IMR-90 (cell line): ENCODE measurements around the gene TNS1. TPM values are rescaled to one million over a fixed set of nuclear protein-coding genes. Genes with fewer than 3 reads are reported as not detected.

ENCODE experiments used
- ATAC-seq: fragments of 200-7000 bp; cut with Tn5 transposase; 2 replicates; pipeline ENCODE4 v1.9.1; 2020; ENCODE audit warnings: low read depth, mild to moderate bottlenecking, moderate library complexity
- BruUV-seq: library from RNA; stranded (reverse); fragments of 400-500 nt; replicated peaks from 2 replicates; lab custom pipeline; 2021; lab: Mats Ljungman, UMichigan
- CTCF ChIA-PET: fragments of 300-600 bp; formaldehyde crosslinking; extraction: SDS; loops from one replicate; lab custom pipeline; 2021; ENCODE audit warnings: antibody characterized with exemption; lab: Yijun Ruan, JAX
- POLR2A ChIA-PET: fragments of 300-600 bp; sonication (Branson Sonifier 250); formaldehyde crosslinking; loops from one replicate; lab custom pipeline; 2022; ENCODE audit warnings: antibody characterized with exemption; ENCODE audit not compliant: unreplicated experiment; lab: Charles Lee
- DNase-seq: peaks from one replicate; pipeline ENCODE4 v3.0.0; 2013
- H2AFZ ChIP-seq: replicated peaks from 2 replicates; pipeline ENCODE3; 2013; ENCODE audit warnings: low read length, mild to moderate bottlenecking; ENCODE audit not compliant: poor library complexity
- H2AK5ac ChIP-seq: 2 replicates; pipeline ENCODE4 v1.6.1; 2013; ENCODE audit warnings: low read depth, low read length, inconsistent platforms
- H2AK9ac ChIP-seq: replicated peaks from 2 replicates; pipeline ENCODE3; 2013; ENCODE audit warnings: mild to moderate bottlenecking, low read depth, low read length, moderate library complexity; ENCODE audit not compliant: poor library complexity
- H2BK120ac ChIP-seq: 2 replicates; pipeline ENCODE4 v1.6.1; 2013; ENCODE audit warnings: low read depth, low read length, inconsistent platforms
- H2BK15ac ChIP-seq: 3 replicates; pipeline ENCODE4 v1.6.1; 2013; ENCODE audit warnings: low read depth, low read length, inconsistent platforms
- H2BK20ac ChIP-seq: 2 replicates; pipeline ENCODE4 v1.6.1; 2013; ENCODE audit warnings: low read depth, mild to moderate bottlenecking, inconsistent platforms, low read length, moderate library complexity
- H2BK5ac ChIP-seq: 2 replicates; pipeline ENCODE4 v1.6.1; 2013; ENCODE audit warnings: mild to moderate bottlenecking, low read depth, low read length, inconsistent platforms; ENCODE audit not compliant: poor library complexity, severe bottlenecking
- H3K14ac ChIP-seq: replicated peaks from 2 replicates; pipeline ENCODE4 v1.6.1; 2013; ENCODE audit warnings: low read depth, low read length, inconsistent platforms
- H3K18ac ChIP-seq: 2 replicates; pipeline ENCODE4 v1.6.1; 2013; ENCODE audit warnings: low read depth, low read length, control low read depth
- H3K23ac ChIP-seq: 2 replicates; pipeline ENCODE4 v1.6.1; 2013; ENCODE audit warnings: low read depth, low read length, inconsistent platforms
- H3K27ac ChIP-seq: 2 replicates; pipeline ENCODE4 v1.5.1; 2013; ENCODE audit warnings: mild to moderate bottlenecking, control low read depth, low read length; ENCODE audit not compliant: insufficient read depth
- H3K27me3 ChIP-seq: 2 replicates; pipeline ENCODE4 v1.6.1; 2013; ENCODE audit warnings: low read length; ENCODE audit not compliant: control insufficient read depth, insufficient read depth
- H3K36me3 ChIP-seq: 2 replicates; pipeline ENCODE4 v1.6.1; 2013; ENCODE audit warnings: low read length, mixed read lengths; ENCODE audit not compliant: control insufficient read depth, insufficient read depth
- H3K4ac ChIP-seq: 2 replicates; pipeline ENCODE4 v1.6.1; 2013; ENCODE audit warnings: low read depth, low read length, inconsistent platforms
- H3K4me1 ChIP-seq: 2 replicates; pipeline ENCODE4 v1.6.1; 2013; ENCODE audit warnings: low read length, mixed read lengths; ENCODE audit not compliant: control insufficient read depth, insufficient read depth
- H3K4me2 ChIP-seq: 2 replicates; pipeline ENCODE4 v1.6.1; 2013; ENCODE audit warnings: low read depth, mild to moderate bottlenecking, control low read depth, low read length, moderate library complexity
- H3K4me3 ChIP-seq: 2 replicates; pipeline ENCODE4 v1.5.1; 2013; ENCODE audit warnings: low read depth, mild to moderate bottlenecking, control low read depth, low read length, moderate library complexity; ENCODE audit not compliant: insufficient read depth
- H3K56ac ChIP-seq: 2 replicates; pipeline ENCODE4 v1.6.1; 2013; ENCODE audit warnings: low read length, inconsistent platforms; ENCODE audit not compliant: insufficient read depth; ENCODE audit errors: extremely low read depth
- H3K79me1 ChIP-seq, 2 experiments: 2 replicates each; pipeline ENCODE4 v1.6.1; 2013; ENCODE audit warnings: low read length in 2 of 2, inconsistent platforms in 1 of 2, low read depth in 1 of 2
- H3K9ac ChIP-seq: 2 replicates; pipeline ENCODE4 v1.6.1; 2013; ENCODE audit warnings: low read depth, low read length, control low read depth
- H3K9me1 ChIP-seq: 2 replicates; pipeline ENCODE4 v1.6.1; 2013; ENCODE audit warnings: low read length, inconsistent platforms; ENCODE audit not compliant: insufficient read depth
- H3K9me3 ChIP-seq: 2 replicates; pipeline ENCODE4 v1.6.1; 2013; ENCODE audit warnings: low read length; ENCODE audit not compliant: control insufficient read depth, insufficient read depth
- H4K20me1 ChIP-seq: 2 replicates; pipeline ENCODE4 v1.6.1; 2013; ENCODE audit warnings: low read length, inconsistent platforms; ENCODE audit not compliant: insufficient read depth
- H4K5ac ChIP-seq: 2 replicates; pipeline ENCODE4 v1.6.1; 2013; ENCODE audit warnings: mild to moderate bottlenecking, low read depth, low read length, control low read depth
- H4K8ac ChIP-seq, 2 experiments: 2 replicates each; pipeline ENCODE4 v1.6.1; 2013; ENCODE audit warnings: low read depth in 2 of 2, low read length in 2 of 2, control low read depth in 1 of 2, inconsistent platforms in 1 of 2
- H4K91ac ChIP-seq: 2 replicates; pipeline ENCODE4 v1.6.1; 2013; ENCODE audit warnings: low read depth, low read length, inconsistent platforms; ENCODE audit not compliant: insufficient read depth
- BHLHE40 ChIP-seq: fragments of 150-350 bp; IDR thresholded peaks from 2 replicates; pipeline ENCODE4 v1.6.1; 2016; ENCODE audit warnings: mild to moderate bottlenecking, low read depth, low read length
- CEBPB ChIP-seq: IDR thresholded peaks from 2 replicates; pipeline ENCODE4 v1.6.1; 2012; ENCODE audit warnings: low read depth, low read length, improper control_type of control experiment
- CHD1 ChIP-seq: IDR thresholded peaks from 2 replicates; pipeline ENCODE4 v1.6.1; 2012; ENCODE audit warnings: low read depth, low read length, improper control_type of control experiment
- CTCF ChIP-seq: conservative IDR thresholded peaks from 2 replicates; pipeline ENCODE4 v1.5.1; 2012; ENCODE audit warnings: mild to moderate bottlenecking, low read depth, low read length, improper control_type of control experiment
- FOS ChIP-seq: fragments of 150-350 bp; IDR thresholded peaks from 2 replicates; pipeline ENCODE4 v1.6.1; 2016; ENCODE audit warnings: low read depth, low read length
- MAFK ChIP-seq: IDR thresholded peaks from 2 replicates; pipeline ENCODE4 v1.6.1; 2012; ENCODE audit warnings: low read depth, low read length, improper control_type of control experiment
- MAZ ChIP-seq: IDR thresholded peaks from 2 replicates; pipeline ENCODE4 v1.6.1; 2012; ENCODE audit warnings: low read depth, mild to moderate bottlenecking, low read length, improper control_type of control experiment, moderate library complexity, borderline replicate concordance
- MXI1 ChIP-seq: IDR thresholded peaks from 2 replicates; pipeline ENCODE4 v1.6.1; 2012; ENCODE audit warnings: low read depth, mild to moderate bottlenecking, low read length, moderate library complexity, borderline replicate concordance
- NFE2L2 ChIP-seq: fragments of 150-350 bp; IDR thresholded peaks from 2 replicates; pipeline ENCODE4 v1.6.1; 2016; ENCODE audit warnings: low read depth, mild to moderate bottlenecking, low read length
- POLR2A ChIP-seq: IDR thresholded peaks from 2 replicates; pipeline ENCODE4 v1.6.1; 2012; ENCODE audit warnings: mild to moderate bottlenecking, low read depth, low read length
- RAD21 ChIP-seq: IDR thresholded peaks from 2 replicates; pipeline ENCODE4 v1.6.1; 2012; ENCODE audit warnings: low read length, improper control_type of control experiment
- RCOR1 ChIP-seq: IDR thresholded peaks from 2 replicates; pipeline ENCODE4 v1.6.1; 2012; ENCODE audit warnings: mild to moderate bottlenecking, low read length, improper control_type of control experiment; ENCODE audit not compliant: insufficient replicate concordance
- RFX5 ChIP-seq: IDR thresholded peaks from 2 replicates; pipeline ENCODE4 v1.8.0; 2012; ENCODE audit warnings: low read depth, mild to moderate bottlenecking, low read length, moderate library complexity
- USF2 ChIP-seq: fragments of 150-350 bp; IDR thresholded peaks from 2 replicates; pipeline ENCODE4 v1.6.1; 2017; ENCODE audit warnings: mild to moderate bottlenecking, antibody characterized with exemption, low read length, low read depth
- WGBS, 2 experiments: methylation state at CpG; one replicate each; pipeline versions ENCODE4 v1.1.5 to v1.1.7; 2013; ENCODE audit warnings: missing lambda C conversion rate in 2 of 2; ENCODE audit not compliant: insufficient read length in 1 of 2; ENCODE audit errors: extremely low coverage in 2 of 2; 5-methylcytosine and 5-hydroxymethylcytosine counted together
- dilution Hi-C: fragments of 300-500 bp; cut with HindIII; formaldehyde crosslinking; loops from one replicate; pipeline ENCODE4 v1.14.3; 2018; ENCODE audit warnings: low sequenced_read_pairs; ENCODE audit not compliant: unreplicated experiment
- in situ Hi-C: fragments of 300-500 bp; cut with MboI; formaldehyde crosslinking; loops from 3 replicates; pipeline ENCODE4 v1.14.3; 2019; ENCODE audit warnings: low sequenced_read_pairs, inconsistent platforms, mixed read lengths
- intact Hi-C: fragments of 100-400 bp; cut with micrococcal nuclease; formaldehyde crosslinking; loops from 2 replicates; pipeline ENCODE4 v1.10.0; 2022
- polyA plus RNA-seq, 3 experiments: library from polyadenylated mRNA; depleted of rRNA; stranded (reverse); fragments of >200 nt; gene quantifications; 2 replicates each; pipeline ENCODE4 v1.2.3, GENCODE V29; 2012; ENCODE audit warnings: low replicate concordance in 1 of 3
- total RNA-seq: library from RNA; depleted of rRNA; stranded (reverse); fragments of >200 nt; gene quantifications from 2 replicates; pipeline ENCODE4 v1.2.3, GENCODE V29; 2012
- TF ChIP-seq, protein P1 (sequence below): fragments of 150-350 bp; IDR thresholded peaks from 2 replicates; pipeline ENCODE4 v1.6.1; 2016; ENCODE audit warnings: low read depth, mild to moderate bottlenecking, low read length, moderate library complexity, borderline replicate concordance

The TNS1 gene
- total and polyA plus RNA-seq, 2 of the 4 experiments (the other 2 are of a cell fraction), result 41.1 to 45.2 TPM

DNA sequence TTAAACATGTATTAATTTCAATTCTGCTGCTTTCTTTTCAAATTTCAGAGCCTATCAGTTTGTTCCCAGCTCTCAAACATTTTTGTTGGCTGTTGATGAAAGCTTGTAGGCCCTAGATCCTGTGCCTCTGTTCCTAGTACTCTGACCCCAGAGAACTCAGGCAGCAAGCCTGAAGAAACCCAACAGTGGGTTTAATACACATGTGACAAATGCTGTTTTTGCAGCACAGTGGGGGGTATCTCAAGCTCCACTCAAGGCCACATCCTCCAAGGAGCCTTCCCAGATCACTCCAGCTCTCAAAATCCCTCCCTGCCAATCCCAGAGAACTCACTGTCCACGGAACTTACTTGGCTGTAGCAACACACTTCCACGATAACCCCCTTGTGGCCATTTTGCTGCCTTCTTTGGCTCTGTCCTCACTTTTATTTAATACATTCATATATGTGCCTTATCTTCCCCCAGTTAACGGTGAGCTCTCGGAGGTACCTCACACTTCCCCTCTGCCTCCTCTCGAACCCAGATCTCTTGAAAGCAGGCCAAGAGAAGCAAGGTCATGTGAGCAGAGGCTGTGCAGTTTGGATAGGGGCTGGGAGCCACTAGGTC lies 122.4 kb downstream of the TNS1 start:
- Histone ChIP-seq H2BK120ac (no peak overlapping the region), H3K9me1 (peaks cover 3% of the 10 kb centered on the region), H2BK20ac (no peak overlapping the region), H3K9me3 (no peaks in the 10 kb centered on the region), H3K18ac (no peak overlapping the region), H4K5ac (no peak overlapping the region), H2AFZ (no peak overlapping the region), H4K91ac (no peak overlapping the region), H4K20me1 (peaks cover 14% of the 10 kb centered on the region), H2BK5ac (no peak overlapping the region), H3K79me1 (peaks cover 25 to 41% of the 10 kb centered on the region in 2 experiments), H3K27me3 (no peaks in the 10 kb centered on the region), H3K4me3 (no peak overlapping the region), H3K4me2 (no peak overlapping the region), H3K4ac (no peak overlapping the region), H4K8ac (no peak overlapping the region), H3K27ac (no peak overlapping the region), H3K56ac (no peak overlapping the region), H2AK5ac (no peak overlapping the region), H3K9ac (no peak overlapping the region), H3K4me1 (peaks cover 8% of the 10 kb centered on the region), H3K14ac (no peak overlapping the region), H3K36me3 (peaks cover 56% of the 10 kb centered on the region), H2AK9ac (no peak overlapping the region), H3K23ac (no peak overlapping the region), H2BK15ac (no peak overlapping the region)
- WGBS, 2 experiments, result 62% methylated on average over 2 of the region's 5 CpGs; no CpG with 5 or more reads in 1 of the 2 experiments
- ATAC-seq (no peak), DNase-seq (no peak)
- intact Hi-C loops, result no loop called here
- in situ Hi-C loops, result no loop called here
- CTCF ChIA-PET, result interaction anchor here (0.5 to 0.8 kb wide), 2 partner anchors 9 to 176 kb away, joined by 3 read pairs; no protein-coding TSS in a partner anchor
- no TSS peak for BruUV-seq
- TF ChIP-seq CHD1, result no peak
- no peak for TF ChIP-seq NFE2L2
- no peak for TF ChIP-seq CEBPB
- no peak for TF ChIP-seq MAFK
- TF ChIP-seq CTCF, result no peak
- no peak for TF ChIP-seq MAZ
- TF ChIP-seq BHLHE40, result no peak
- TF ChIP-seq RAD21, result no peak
- TF ChIP-seq RFX5, result no peak
- TF ChIP-seq USF2, result no peak
- TF ChIP-seq POLR2A, result no peak
- TF ChIP-seq, protein P1, sequence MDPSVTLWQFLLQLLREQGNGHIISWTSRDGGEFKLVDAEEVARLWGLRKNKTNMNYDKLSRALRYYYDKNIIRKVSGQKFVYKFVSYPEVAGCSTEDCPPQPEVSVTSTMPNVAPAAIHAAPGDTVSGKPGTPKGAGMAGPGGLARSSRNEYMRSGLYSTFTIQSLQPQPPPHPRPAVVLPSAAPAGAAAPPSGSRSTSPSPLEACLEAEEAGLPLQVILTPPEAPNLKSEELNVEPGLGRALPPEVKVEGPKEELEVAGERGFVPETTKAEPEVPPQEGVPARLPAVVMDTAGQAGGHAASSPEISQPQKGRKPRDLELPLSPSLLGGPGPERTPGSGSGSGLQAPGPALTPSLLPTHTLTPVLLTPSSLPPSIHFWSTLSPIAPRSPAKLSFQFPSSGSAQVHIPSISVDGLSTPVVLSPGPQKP, result no peak
- no peak for TF ChIP-seq RCOR1
- TF ChIP-seq FOS, result no peak
- TF ChIP-seq MXI1, result no peak
- dilution Hi-C loops, result no loop called here
- POLR2A ChIA-PET, result no interaction called here
